Stomach smooth muscle (tissue), 2 donors: ENCODE results near the gene ARL5C.
"Not testable (repeated sequence)": the region's sequence is repeated elsewhere in the genome, so short reads cannot be mapped to it uniquely, and the experiment has no call there.

Experiments used
- H3K27ac ChIP-seq: one replicate; pipeline ENCODE4 v1.7.0; 2013; ENCODE audit warnings: mild to moderate bottlenecking, low read length, inconsistent platforms
- H3K27me3 ChIP-seq, 2 donors: one replicate each; pipeline ENCODE4 v1.7.0; 2013; ENCODE audit warnings: low read length in 2 of 2; ENCODE audit not compliant: insufficient read depth in 2 of 2, control insufficient read depth in 1 of 2
- H3K36me3 ChIP-seq, 2 donors: one replicate each; pipeline ENCODE4 v1.7.0; 2013; ENCODE audit warnings: low read length in 2 of 2; ENCODE audit not compliant: control insufficient read depth in 2 of 2, insufficient read depth in 2 of 2
- H3K4me1 ChIP-seq: one replicate; pipeline ENCODE4 v1.7.0; 2013; ENCODE audit warnings: low read length; ENCODE audit not compliant: control insufficient read depth, insufficient read depth
- H3K4me3 ChIP-seq, 2 donors: one replicate each; pipeline ENCODE4 v1.7.0; 2013; ENCODE audit warnings: low read length in 2 of 2
- H3K9ac ChIP-seq, 2 donors: one replicate each; pipeline ENCODE4 v1.7.0; 2013; ENCODE audit warnings: low read length in 2 of 2, mild to moderate bottlenecking in 1 of 2
- H3K9me3 ChIP-seq, 2 donors: one replicate each; pipeline ENCODE4 v1.7.0; 2013; ENCODE audit warnings: low read length in 2 of 2; ENCODE audit not compliant: control insufficient read depth in 2 of 2
- donor health status: healthy.
- donor health status: Pancreatic carcinoma.

Gene ARL5C

GRCh38 chr17:39141294-39141693 is 24.7 kb downstream of the ARL5C start:
- Histone ChIP-seq H3K36me3 (no peaks in the 10 kb centered on the region), H3K27ac (no peak overlapping the region), H3K9ac (no peak overlapping the region), H3K9me3 (no peaks in the 10 kb centered on the region), H3K27me3 (no peaks in the 10 kb centered on the region), H3K4me3 (no peak overlapping the region), H3K4me1 (peaks cover 18% of the 10 kb centered on the region)

GRCh38 chr17:39139561-39139960 is 26.4 kb downstream of the ARL5C start:
- H3K4me3 ChIP-seq: no peak overlapping the region
- no peaks in the 10 kb centered on the region for H3K9me3 ChIP-seq
- H3K27ac ChIP-seq: no peak overlapping the region
- H3K27me3 ChIP-seq: no peaks in the 10 kb centered on the region
- no peak overlapping the region for H3K9ac ChIP-seq
- peaks cover 13% of the 10 kb centered on the region for H3K4me1 ChIP-seq
- H3K36me3 ChIP-seq: no peaks in the 10 kb centered on the region

GRCh38 chr17:39139161-39139511 is 26.8 kb downstream of the ARL5C start:
- no peak overlapping the region for H3K27ac ChIP-seq
- no peaks in the 10 kb centered on the region for H3K27me3 ChIP-seq
- no peaks in the 10 kb centered on the region for H3K36me3 ChIP-seq
- H3K4me1 ChIP-seq: peaks cover 9% of the 10 kb centered on the region
- H3K9ac ChIP-seq: no peak overlapping the region
- H3K4me3 ChIP-seq: no peak overlapping the region
- H3K9me3 ChIP-seq: no peaks in the 10 kb centered on the region

- Histone ChIP-seq H3K27ac (no peak overlapping the region), H3K36me3 (no peaks in the 10 kb centered on the region), H3K27me3 (no peaks in the 10 kb centered on the region), H3K4me1 (peaks cover 4% of the 10 kb centered on the region), H3K4me3 (no peak overlapping the region), H3K9ac (no peak overlapping the region), H3K9me3 (no peaks in the 10 kb centered on the region)
Observed at GRCh38 chr17:39138431-39139160, 27.4 kb downstream of the ARL5C start.

GRCh38 chr17:39134878-39135277 is 31.1 kb downstream of the ARL5C start:
- Histone ChIP-seq H3K27ac (no peak overlapping the region), H3K4me3 (no peak overlapping the region), H3K9ac (no peak overlapping the region), H3K36me3 (no peaks in the 10 kb centered on the region), H3K27me3 (no peaks in the 10 kb centered on the region), H3K9me3 (no peaks in the 10 kb centered on the region), H3K4me1 (peaks cover 4% of the 10 kb centered on the region)

- H3K9me3 ChIP-seq: no peaks in the 10 kb centered on the region
- no peak overlapping the region for H3K27ac ChIP-seq
- H3K4me1 ChIP-seq: peaks cover 4% of the 10 kb centered on the region
- H3K4me3 ChIP-seq: no peak overlapping the region
- H3K27me3 ChIP-seq: no peaks in the 10 kb centered on the region
- no peak overlapping the region for H3K9ac ChIP-seq
- no peaks in the 10 kb centered on the region for H3K36me3 ChIP-seq
Observed at GRCh38 chr17:39132192-39132610, 33.8 kb downstream of the ARL5C start.

- no peaks in the 10 kb centered on the region for H3K27me3 ChIP-seq
- no peak overlapping the region for H3K27ac ChIP-seq
- no peaks in the 10 kb centered on the region for H3K9me3 ChIP-seq
- H3K36me3 ChIP-seq: no peaks in the 10 kb centered on the region
- H3K4me3 ChIP-seq: no peak overlapping the region
- H3K9ac ChIP-seq: no peak overlapping the region
- H3K4me1 ChIP-seq: peaks cover 4% of the 10 kb centered on the region
Observed at GRCh38 chr17:39131616-39132015, 34.3 kb downstream of the ARL5C start.

- no peaks in the 10 kb centered on the region for H3K27me3 ChIP-seq
- no peak overlapping the region for H3K27ac ChIP-seq
- H3K36me3 ChIP-seq: no peaks in the 10 kb centered on the region
- no peaks in the 10 kb centered on the region for H3K9me3 ChIP-seq
- no peak overlapping the region for H3K9ac ChIP-seq
- H3K4me1 ChIP-seq: peaks cover 4% of the 10 kb centered on the region
- no peak overlapping the region for H3K4me3 ChIP-seq
Observed at GRCh38 chr17:39130205-39130604, 35.8 kb downstream of the ARL5C start.

- not testable (repeated sequence) for H3K9ac ChIP-seq, H3K4me1 ChIP-seq, H3K9me3 ChIP-seq, H3K27me3 ChIP-seq, H3K27ac ChIP-seq, H3K4me3 ChIP-seq, H3K36me3 ChIP-seq
Observed at GRCh38 chr17:39129544-39129943, 36.4 kb downstream of the ARL5C start.

GRCh38 chr17:39126436-39126835 is 39.5 kb downstream of the ARL5C start:
- Histone ChIP-seq H3K27me3 (no peaks in the 10 kb centered on the region), H3K4me3 (no peak overlapping the region), H3K4me1 (no peaks in the 10 kb centered on the region), H3K27ac (no peak overlapping the region), H3K36me3 (no peaks in the 10 kb centered on the region), H3K9me3 (no peaks in the 10 kb centered on the region), H3K9ac (no peak overlapping the region)

- Histone ChIP-seq H3K9me3 (no peaks in the 10 kb centered on the region), H3K27ac (no peak overlapping the region), H3K27me3 (no peaks in the 10 kb centered on the region), H3K36me3 (no peaks in the 10 kb centered on the region), H3K9ac (no peak overlapping the region), H3K4me1 (no peaks in the 10 kb centered on the region), H3K4me3 (no peak overlapping the region)
Observed at GRCh38 chr17:39125143-39125875, 40.7 kb downstream of the ARL5C start.
